HG03095 (cell line): ENCODE measurements around the gene C1QB.

Experiments
- ATAC-seq: cut with Tn5 transposase; IDR thresholded peaks from one replicate; pipeline ENCODE4 v1.9.1; 2021; ENCODE audit warnings: moderate library complexity; ENCODE audit not compliant: unreplicated experiment

The C1QB gene

DNA sequence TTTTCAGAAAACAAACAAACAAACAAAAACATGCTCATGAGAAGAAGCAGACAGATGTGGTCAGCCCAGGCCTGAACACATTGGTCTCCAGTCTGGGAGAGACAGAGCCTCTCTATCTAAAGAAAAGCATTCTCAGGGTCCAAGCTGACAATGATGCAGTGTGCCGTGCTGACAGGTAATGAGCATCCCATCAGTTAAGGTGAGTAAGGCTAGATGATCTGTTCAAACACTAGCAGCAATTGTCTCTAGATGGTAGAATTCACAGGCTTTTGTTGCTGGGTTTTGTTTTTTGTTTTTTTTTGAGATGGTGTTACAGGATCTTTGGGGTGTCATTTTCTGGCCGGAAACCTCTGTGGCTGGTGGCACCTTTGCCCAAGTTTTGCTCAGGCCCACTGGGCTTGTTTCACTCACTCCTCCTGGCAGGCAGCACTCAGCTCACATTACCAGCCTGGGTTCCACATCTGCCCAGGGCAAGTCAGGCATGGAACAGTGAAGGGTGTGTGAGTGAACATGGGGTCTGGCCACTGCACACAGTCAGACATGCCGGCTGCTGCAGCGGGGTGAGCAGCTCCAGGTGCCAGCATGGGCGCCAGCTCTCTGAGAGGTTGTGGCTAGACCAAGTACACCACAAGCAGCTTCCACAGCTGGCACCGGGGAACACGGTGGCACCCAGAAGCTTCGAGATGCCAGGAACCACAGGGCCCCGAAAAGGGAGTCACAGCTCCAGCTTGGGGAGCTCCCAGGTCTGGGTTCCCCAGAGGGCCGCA is 19.2 kb upstream of the C1QB start:
- ATAC-seq: no peak

DNA sequence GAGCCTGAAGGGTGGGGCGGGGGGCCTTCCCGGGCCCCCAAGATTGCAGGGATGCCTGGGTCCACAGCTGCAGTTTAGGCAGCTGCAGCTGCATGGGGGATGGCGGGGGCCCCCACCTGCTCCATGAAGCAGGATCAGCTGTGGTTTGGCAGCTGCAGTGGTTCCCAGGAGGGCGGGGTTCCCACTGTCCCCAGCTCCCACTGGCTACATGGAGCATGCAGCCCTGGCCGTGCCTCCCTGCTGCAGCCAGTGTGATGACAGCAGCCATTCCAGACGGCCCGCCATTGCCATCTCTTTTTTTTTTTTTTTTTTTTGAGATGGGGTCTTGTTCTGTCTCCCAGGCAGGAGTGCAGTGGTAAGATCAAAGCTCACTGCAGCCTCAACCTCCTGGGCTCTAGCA is 17.6 kb upstream of the C1QB start:
- no peak for ATAC-seq

DNA sequence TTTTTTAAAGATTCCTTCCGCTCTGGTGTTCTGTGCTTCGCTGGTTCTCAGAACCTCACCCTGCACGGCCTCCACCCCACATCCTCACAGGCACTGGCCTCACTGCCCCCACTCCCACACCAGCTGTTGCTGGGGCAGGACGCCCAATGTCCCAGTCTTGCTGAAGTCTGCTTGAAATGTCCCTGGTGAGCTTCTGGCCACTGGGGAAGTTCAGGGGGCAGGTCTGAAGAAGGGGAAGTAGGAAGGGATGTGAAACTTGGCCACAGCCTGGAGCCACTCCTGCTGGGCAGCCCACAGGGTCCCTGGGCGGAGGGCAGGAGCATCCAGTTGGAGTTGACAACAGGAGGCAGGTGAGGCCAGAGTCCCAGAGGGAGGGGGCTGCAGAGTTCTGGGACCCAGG is 16.7 kb upstream of the C1QB start, which contains the start of gene C1QA:
C1QA (plus strand) TSS at position 276 of the 400 bp plus-strand sequence. CDS start 989 bp downstream, outside the sequence.
- no peak for ATAC-seq

DNA sequence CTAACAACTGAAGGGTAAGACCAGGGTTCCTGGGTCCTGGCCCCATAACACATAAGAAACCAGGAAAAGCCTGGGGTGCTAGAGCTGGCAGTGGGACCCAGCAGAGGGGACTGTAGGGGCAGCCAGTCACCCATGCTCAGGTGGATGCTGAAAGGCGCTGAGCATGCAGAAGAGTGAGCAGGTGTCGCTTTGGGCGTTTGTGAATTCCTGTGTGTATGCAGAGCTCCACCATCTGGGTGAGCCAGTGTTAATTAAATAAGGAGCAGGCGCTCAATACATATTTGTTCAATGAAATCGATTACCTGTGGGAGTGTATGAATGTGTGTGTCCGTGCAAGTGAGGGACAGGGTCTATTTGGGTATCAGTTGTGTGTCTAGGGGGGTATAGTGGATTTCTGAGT is 16.1 kb upstream of the C1QB start:
- ATAC-seq: no peak

DNA sequence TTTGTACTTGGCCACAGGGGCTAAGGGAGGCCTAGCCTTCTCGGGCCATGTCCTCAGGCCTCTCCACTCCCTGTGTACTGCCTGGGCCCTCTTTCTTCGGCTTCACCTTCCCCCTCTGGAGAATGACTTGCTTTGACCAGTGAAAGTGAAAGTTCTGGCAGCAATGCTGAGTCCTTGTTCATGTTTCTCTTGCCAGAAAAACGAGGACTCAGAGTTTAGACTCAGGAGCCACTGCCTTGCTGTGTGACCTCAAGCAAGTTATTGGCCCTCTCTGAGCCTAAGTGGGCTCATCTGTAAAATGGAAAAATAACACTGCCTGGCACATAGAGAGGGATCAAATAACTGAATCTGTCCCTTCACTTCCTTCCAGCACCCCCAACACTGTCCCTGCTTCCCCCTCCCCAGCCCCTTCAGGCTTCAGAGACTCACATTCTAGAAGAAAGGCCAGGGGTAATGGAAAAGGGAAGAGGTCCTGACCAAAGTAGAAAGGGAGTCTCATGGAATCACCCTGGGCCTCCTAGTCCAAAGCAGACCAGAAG is 15.1 kb upstream of the C1QB start:
- ATAC-seq: no peak

DNA sequence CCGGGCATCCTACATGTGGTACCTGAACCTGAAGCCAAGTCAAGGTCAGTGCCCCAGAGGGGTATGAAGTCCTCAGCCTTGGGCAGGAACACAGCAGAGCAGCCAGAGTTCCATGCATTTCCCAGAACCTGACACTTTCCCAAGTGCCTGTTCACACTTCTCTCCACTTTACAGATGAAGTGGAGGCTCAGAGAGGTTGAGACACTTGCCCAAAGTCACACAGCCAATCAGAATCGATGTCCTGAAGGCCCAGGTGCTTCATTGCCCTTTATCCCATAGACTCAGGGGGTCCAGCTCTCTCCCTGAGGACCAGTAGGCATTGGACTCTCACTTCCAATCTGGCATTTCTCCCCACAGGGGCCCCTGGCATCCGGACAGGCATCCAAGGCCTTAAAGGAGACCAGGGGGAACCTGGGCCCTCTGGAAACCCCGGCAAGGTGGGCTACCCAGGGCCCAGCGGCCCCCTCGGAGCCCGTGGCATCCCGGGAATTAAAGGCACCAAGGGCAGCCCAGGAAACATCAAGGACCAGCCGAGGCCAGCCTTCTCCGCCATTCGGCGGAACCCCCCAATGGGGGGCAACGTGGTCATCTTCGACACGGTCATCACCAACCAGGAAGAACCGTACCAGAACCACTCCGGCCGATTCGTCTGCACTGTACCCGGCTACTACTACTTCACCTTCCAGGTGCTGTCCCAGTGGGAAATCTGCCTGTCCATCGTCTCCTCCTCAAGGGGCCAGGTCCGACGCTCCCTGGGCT is 14.4 kb upstream of the C1QB start:
- ATAC-seq: no peak

DNA sequence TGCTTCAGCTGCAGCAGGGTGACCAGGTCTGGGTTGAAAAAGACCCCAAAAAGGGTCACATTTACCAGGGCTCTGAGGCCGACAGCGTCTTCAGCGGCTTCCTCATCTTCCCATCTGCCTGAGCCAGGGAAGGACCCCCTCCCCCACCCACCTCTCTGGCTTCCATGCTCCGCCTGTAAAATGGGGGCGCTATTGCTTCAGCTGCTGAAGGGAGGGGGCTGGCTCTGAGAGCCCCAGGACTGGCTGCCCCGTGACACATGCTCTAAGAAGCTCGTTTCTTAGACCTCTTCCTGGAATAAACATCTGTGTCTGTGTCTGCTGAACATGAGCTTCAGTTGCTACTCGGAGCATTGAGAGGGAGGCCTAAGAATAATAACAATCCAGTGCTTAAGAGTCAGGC is 13.8 kb upstream of the C1QB start:
- ATAC-seq: no peak

DNA sequence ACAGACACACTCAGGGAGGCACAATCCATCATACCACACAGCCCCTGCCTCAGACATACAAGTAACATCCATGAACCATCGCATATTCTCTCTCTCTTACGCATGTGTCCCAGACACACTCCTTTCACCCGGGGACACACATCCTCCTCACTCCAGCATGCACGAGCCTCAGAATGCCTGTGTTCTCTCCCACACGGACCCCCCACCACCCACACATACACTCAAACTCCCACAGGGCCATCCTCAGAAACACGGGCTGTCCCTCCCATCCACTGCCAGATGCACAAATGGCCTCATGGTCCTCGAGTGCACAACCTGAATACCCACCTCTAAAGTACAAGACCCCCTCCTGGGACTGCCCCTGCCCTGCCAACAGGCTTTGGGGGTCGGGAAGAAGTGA is 11.8 kb upstream of the C1QB start:
- no peak for ATAC-seq

DNA sequence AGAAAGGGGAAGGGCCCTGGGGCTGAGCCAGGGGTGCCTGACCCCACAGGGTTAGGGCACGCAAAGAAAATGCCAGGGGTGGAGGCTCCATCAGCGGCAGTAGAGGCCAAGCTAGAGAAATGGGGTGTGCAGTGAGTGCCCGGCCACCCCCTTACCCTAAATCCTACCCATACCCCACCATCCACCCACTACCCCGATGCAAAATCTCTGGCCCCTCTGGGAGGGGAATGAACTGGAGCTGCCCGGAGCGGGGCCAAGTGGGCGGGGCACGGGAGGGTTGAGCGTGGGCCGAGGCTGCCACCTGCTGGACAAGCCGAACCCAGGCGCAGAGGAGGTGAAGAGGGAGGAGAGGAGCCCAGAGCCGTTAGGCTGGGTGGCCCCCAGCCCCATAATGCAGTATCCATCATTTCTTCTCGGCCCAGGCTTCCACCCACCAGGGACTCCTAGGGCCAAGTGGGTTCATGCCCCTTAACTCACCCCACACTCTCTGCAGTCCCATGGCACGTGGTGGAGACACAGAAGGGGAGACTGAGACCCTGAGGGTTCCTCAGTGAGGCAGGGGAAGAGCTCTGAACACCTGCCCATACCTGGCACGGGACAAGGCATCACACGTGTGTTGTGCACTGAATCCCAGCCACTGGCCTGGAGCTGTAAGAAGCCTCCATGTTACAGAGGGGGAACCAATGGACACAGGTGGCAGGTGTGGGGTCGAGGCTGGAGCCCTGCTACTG is 11.0 kb upstream of the C1QB start:
- no peak for ATAC-seq

DNA sequence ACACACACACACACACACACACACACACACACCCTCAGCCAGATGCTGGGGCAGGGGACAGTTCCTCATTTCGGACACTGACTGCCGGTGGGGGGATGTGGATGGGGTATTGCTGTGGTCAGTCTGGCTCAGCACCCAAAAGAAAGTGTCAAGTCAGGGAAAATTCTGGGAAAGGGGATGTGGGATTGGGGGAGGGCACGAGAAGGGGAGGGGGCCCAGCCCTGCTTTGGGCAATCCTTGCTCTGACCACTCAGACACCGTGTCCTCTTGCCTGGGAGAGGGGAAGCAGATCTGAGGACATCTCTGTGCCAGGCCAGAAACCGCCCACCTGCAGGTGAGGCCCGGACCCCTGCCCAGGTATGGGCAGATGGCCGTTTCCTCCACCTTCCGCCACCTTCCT is 9.7 kb upstream of the C1QB start, which contains the start of gene C1QC:
C1QC (plus strand) TSS at position 253 of the 400 bp plus-strand sequence. CDS start 391 bp downstream, outside the sequence.
- no peak for ATAC-seq

DNA sequence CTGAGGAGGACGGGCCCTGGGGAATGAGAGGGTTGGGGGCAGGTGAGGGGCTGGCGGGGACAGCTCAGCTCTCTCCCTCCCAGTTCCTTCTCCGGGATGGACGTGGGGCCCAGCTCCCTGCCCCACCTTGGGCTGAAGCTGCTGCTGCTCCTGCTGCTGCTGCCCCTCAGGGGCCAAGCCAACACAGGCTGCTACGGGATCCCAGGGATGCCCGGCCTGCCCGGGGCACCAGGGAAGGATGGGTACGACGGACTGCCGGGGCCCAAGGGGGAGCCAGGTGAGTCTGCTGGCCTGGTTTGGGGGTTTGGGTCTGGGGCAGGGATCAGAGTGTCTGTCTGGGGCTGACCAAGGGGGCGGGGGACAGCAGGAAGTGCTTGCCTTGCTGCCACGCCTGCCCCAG is 9.1 kb upstream of the C1QB start:
- ATAC-seq: no peak

DNA sequence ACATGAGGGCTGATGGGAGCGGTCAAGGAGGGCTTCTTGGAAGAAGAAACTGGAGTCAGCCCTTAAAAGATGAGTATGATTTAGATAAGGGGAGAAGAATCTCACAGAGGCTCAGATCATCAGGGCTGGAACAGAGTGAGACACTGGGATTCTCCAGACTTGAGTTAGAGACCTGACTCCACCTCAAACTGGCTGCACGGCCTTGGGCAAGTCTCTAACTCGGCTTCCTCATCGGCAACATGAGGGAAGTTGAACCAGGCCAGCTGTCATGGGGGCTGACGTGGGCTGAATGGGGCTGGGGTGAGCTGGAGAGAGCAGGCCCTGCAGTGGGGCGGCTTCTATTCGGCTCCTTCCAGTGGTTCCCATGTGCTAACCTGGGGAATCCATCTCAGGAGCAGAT is 7.1 kb upstream of the C1QB start:
- no peak for ATAC-seq

DNA sequence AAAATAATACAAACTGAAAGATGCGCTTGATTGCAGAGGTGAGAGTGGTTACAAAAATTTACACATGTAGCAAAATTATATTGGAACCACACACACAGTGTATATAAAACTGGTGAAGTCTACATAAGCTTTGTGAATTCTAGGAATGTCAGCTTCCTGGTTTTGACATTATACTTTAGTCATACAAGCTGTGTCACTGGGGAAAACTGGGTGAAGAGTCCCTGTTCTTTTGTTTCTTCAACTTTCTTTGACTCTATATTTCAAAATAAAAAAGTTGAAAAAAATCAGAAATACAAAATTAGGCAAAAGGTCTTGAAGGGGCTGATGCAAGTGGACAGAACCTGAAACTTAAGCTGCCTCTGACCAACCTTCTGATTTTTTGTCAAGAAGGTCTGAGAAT is 6.7 kb upstream of the C1QB start:
- ATAC-seq: no peak

DNA sequence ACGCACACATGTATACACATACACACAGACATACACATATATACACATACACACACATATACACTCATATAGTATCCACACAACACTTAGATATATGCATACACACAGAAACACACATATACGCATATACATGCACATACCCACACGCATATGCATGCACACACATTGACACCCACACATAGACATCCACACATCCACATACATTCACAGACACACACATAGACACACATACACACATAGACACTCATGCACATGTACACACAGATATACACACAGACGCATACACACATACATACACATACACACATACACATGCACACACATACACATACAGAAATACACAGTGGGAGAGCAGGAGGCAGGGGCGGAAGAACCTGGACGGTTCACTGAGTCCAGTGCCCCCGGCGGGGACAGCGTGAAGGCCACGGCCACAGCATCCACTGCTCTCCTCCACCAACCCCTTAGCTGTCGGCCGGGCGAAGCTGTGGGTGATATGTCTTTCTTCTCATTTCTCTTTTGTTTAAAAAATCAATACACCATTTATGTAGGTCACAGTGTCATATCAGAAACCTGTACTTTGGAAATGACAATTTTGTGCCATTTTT is 2.8 kb upstream of the C1QB start:
- no peak for ATAC-seq

DNA sequence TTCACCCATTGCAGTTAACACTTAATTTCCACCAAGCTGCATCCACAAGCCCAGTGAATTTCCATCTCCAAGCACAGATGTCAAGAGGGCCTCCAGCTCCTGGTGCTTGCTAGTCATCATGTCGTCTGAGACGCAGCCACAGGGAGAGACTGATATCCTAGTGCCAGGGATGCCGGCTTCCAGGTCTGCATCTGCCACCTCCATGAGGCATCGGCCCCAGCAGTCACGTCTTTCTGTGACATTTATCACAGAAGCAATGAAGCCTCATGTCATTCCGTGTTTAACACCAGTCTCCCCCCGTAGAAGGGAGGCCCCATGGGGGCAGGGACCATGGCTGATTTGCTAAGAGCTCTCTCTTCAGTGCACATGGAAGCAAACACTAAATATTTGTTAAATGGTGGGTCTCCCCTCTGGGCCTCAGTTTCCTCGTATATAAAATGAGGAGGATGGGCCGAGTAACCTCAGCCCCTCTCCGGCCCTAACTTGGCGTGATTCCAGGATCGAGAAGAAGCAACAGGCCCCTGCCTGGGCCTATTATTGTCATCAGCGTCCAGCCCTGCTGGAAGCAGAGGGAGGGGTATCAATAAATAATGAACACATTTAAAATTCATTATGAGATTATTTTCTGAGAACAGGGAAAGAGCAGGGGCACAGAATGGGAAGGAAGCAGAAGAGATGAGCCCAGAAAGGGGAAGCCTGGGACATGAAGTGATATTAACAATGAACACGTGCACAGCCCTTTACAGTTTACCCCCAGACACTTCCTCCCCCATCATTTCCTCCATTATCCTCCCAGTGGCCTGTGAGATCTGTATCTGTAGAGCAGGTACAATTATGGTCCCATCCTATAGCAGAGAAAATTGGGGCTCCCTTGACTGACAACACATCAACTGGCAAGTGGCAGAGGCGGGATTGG is 837 bp upstream of the C1QB start:
- no peak for ATAC-seq

DNA sequence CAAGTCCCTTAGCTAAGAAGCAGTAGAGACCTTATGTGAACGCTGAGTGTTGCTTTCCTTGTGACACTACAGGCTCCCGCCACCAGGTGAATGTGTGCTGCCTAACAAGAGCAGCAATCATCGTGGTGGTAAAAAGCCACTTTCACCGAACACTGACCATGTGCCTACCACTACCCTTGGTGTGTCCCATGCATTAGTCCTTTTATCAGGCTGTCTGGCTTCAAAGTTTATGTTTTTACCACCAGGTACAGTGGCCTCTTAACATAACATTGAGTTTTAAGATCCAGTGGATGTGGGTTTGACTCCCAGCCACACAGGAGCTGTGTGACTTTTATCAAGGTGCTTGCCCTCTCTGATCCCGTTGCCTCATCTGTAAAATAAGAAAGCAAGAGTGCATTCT is 1.7 kb downstream of the C1QB start:
- no peak for ATAC-seq

DNA sequence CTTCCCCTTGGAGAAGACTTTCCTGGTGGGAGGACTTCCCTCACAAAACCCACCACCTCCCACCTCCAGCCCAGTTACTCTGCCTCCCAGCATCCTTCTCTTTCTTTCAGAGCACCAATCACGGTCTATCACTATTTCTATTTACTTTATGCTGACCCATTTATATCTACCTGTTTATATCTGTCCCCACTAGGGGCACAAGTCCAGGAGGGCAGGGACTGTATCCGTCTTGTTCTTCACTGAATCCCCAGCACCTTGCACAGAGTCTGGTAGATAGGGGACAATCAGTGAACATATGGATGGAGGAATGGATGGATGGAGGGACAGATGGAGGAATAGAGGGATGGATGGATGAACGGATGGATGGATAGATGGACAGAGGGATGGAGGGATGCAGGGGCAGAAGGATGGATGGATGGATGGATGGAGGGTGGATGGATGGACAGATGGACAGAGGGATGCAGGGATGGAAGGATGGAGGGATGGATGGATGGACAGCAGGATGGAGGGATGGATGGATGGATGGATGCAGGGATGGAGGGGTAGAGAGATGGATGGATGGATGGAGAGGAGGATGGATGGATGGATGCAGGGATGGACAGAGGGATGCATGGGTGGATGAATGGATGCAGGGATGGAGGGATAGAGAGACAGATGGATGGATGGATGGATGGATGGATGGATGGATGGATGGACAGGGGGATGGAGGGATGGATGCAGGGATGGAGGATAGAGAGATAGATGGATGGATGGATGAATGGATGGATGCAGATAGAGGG is 5.5 kb downstream of the C1QB start:
- no peak for ATAC-seq

DNA sequence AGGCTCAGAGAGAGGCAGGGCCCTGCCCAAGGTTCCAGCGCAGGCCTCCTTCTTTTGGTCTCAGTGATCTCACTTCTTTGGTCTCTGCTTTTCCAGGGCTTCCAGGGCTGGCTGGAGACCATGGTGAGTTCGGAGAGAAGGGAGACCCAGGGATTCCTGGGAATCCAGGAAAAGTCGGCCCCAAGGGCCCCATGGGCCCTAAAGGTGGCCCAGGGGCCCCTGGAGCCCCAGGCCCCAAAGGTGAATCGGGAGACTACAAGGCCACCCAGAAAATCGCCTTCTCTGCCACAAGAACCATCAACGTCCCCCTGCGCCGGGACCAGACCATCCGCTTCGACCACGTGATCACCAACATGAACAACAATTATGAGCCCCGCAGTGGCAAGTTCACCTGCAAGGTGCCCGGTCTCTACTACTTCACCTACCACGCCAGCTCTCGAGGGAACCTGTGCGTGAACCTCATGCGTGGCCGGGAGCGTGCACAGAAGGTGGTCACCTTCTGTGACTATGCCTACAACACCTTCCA is 7.7 kb downstream of the C1QB start:
- ATAC-seq: no peak

DNA sequence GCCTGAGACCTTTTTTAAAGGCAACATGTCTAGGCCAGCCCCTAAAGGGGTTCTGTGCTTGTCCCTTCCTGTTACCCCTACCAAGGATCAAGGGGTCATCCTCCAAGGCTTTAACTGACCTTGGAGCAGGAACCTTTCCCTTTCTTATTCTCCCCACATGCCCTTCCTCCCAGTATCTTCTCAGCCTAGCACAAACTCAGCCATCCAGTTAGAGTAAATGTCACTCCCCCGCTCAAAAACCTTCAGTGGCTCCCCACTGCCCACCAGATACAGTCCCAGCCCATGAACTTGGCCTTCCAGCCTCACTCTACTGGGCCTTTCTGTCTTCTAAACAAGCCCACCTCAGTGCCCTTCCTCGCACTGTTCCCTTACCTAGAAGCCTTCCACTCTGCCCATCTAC is 8.8 kb downstream of the C1QB start:
- ATAC-seq: no peak
